HG03097 (cell line): ENCODE results near the gene CD86.
"Not testable (repeated sequence)": the region's sequence is repeated elsewhere in the genome, so short reads cannot be mapped to it uniquely, and the experiment has no call there.

Experiments
- ATAC-seq: cut with Tn5 transposase; IDR thresholded peaks from one replicate; pipeline ENCODE4 v1.9.1; 2021; ENCODE audit not compliant: unreplicated experiment, low FRiP score

Gene CD86

GRCh38 chr3:122123850-122124249, 68.7 kb downstream of the CD86 start:
- ATAC-seq = no peak

DNA sequence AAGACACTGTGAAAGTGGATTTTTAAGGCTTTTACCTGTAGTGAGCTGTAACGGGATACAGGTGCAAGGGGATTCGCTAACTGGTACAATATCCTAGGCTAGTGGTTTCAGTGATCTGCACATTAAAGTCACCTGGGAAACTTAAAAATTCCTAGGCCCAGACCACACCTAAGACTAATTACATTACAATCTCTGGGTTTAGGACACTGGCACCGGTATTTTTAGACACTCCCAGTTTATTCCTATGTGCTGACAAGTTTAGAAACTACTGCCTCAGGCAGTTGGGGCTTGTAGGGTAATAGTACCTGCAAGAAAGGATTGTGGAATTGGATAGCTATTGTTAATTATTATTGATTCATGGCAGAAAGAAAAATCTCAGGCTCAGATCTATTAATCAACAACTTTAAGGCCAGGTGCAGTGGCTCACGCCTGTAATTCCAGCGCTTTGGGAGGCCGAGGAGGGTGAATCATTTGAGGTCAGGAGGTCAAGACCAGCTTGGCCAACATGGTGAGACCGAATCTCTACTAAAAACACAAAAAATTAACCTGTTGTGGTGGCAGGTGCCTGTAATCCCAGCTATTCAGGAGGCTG, 77.9 kb downstream of the CD86 start:
- ATAC-seq = no peak

GRCh38 chr3:122146466-122146865, 91.3 kb downstream of the CD86 start:
- ATAC-seq = no peak

DNA sequence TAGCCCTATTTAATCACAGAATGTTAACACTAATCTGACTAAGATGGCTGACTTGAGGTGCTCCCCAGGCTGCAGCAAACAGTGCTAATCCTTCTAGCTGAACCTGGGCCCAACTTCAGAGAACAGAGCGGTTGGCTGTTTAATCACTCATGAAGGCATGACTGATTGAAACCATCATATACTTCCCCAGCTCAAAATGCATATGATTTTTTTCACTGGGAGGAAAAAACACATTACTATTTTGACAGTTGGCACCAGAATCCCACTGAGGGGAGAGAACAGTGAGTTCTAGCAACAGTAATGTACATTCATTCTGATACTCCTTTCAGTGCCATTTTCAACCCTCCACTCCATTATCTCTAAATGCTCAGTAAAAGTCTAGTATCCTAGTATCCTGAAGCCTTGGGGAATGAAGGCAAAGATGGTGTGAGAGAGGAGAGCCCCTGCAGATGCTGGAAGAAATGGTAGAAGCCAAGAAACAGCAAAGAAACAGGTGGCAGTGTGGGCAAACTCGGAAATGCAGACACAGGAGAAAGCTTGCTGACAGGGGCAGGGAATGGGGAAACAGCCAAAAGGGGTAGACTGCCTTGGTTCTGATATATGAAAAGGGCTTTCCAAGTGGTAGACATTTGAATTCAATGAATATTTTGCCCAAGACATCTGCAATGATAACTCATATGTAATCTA, 93.9 kb downstream of the CD86 start:
- ATAC-seq = no peak

GRCh38 chr3:122151480-122151879, 96.3 kb downstream of the CD86 start:
- no peak for ATAC-seq

- ATAC-seq = not testable (repeated sequence)
Observed at GRCh38 chr3:122164983-122165382, 109.8 kb downstream of the CD86 start.

DNA sequence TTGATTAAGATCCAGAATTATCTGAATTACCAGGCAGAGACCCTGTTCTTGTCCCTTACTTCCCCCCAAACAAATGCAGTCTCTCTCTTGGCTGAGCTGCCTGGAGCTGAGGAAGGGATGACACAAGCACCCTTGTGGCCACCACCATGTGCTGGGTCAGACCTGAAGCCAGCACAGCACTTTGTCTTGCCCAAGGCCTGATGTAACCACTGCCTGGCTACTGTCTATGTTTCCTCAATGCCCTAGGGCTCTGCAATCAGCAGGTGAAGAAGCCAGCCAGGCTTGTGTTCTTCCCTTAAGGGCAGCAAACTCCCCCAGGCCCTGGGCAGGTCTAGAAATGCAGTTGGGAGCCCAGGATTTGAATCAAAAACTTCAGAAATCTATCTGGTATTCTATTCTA, 112.5 kb downstream of the CD86 start:
- no peak for ATAC-seq

GRCh38 chr3:122168044-122168443, 112.9 kb downstream of the CD86 start:
- no peak for ATAC-seq

- no peak for ATAC-seq
Observed at GRCh38 chr3:122169911-122170310, 114.7 kb downstream of the CD86 start.
